DMS153 treated with DMSO at 0.1 percent for 48 hours (cell line): ENCODE measurements around the gene GPHB5.
"Not testable (repeated sequence)": the region's sequence is repeated elsewhere in the genome, so short reads cannot be mapped to it uniquely, and the experiment has no call there.

Experiments
- DNase-seq: peaks from one replicate; lab custom pipeline; 2025; ENCODE audit not compliant: unreplicated experiment; lab: John Stamatoyannopoulos, UW

The GPHB5 gene

DNA sequence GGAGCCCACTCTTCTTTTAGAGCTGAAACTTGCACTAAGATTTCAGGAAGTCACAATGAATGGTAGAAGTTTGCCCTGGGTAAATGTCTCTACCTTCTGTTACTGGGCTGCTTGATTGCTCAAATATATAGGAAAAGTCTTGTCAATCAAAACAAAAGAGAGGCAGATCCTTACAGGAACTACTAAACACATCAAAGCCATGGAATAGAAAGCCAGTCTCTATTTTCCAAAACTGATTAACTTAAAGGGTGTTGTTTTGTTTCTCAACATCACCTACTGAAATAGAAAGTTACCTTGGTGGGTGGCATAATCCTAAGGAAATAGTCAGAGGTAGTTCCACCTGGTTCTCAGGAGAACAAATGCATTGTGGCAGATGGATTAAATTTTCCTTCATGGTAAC is at the start of gene GPHB5:
TSS of gene GPHB5 (minus strand) at position 101 of the 400 bp plus-strand sequence. CDS start 1,086 bp downstream, outside the sequence.
- DNase-seq, result no peak

DNA sequence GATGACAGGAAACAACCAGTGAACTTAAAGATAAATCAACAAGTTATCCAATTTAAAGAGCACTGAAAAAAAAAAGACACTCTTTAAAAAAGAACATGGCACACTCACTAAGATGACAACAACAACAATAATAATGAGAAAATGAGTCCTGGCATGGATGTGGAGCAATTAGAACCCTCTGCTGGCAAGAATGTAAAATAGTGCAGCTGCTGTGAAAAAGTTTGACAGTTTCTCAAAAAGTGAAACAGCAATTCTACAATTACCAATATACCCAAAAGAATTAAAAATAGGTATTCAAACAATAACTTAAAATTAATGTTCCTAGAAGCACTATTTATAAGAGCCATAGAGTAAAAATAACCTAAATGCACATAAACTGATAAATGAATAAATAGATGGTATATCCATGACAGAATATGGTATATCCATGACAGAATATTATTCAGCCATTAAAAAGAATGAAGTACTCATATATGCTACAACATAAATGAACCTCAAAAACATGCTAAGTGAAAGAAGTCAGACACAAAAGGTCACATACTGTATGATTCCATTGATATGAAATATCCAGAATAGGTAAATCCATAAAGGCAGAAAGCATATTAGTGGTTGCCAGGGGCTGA is 49.1 kb upstream of the GPHB5 start:
- no peak for DNase-seq

DNA sequence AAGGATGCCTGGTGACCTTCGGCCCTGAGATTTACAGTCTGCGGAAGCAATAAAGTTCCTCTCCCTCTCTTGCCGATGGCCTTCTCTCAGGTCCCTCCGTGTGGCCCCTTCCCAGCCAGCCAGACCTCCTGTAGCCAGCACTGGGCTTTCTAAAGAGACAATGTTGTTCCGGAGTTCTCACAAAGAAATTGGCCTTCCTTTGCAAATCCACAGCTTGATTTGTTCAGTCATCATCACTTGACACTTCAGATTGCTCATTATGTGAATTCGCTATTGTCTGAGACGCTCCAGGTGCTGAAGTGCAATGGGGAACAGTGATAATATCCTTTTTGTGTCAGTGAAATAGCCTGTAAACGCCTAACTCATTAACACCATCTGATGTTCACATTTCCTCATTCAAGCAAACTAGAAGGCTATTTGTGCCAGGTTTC is 43.7 kb upstream of the GPHB5 start:
- peak; percentile 31 for DNase-seq

DNA sequence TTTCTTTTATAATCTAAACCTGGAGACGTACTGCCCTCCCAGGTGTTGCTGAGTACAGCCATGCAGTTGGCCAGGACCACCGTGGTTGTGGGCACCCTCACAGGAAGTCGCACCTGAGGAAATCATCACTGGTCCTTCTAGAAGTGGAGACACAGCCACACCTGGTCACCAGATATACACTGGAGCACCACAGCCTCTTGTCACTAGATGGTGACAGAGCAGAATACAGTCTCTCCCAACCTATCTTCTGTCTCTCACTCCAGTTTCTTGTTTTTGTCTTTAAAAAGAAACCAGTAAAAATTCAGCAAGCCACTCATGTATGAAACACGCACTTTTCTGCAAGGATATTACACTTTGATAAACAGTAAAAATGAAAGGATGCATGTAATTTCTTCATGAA is 43.1 kb upstream of the GPHB5 start:
- no peak for DNase-seq

- no peak for DNase-seq
Measured at GRCh38 chr14:63357841-63358240, 39.1 kb upstream of the GPHB5 start.

- DNase-seq, result no peak
Measured at GRCh38 chr14:63345826-63346225, 27.1 kb upstream of the GPHB5 start.

DNA sequence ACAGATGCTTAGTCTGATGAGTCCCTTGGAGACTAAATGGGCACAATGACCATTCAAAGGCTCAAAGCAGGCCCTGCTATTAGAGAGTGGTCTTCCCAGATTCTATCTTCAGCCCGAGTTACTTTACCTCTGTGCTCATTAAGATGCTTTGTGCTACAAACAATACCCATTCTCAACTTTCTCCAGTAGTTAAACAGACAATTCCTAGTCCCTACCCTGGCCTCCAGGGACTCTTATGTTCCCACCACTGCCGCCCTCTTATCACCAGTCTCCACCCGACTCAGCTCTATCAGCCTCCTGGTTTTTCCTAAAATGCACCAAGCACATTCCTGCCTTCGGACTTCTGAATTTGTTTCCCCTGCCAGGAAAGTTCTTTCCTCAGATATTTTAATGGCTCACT is 25.6 kb upstream of the GPHB5 start:
- DNase-seq, result no peak

- no peak for DNase-seq
Measured at GRCh38 chr14:63343878-63344277, 25.1 kb upstream of the GPHB5 start.

GRCh38 chr14:63342371-63342770 is 23.6 kb upstream of the GPHB5 start:
- DNase-seq, result peak; percentile 34

DNA sequence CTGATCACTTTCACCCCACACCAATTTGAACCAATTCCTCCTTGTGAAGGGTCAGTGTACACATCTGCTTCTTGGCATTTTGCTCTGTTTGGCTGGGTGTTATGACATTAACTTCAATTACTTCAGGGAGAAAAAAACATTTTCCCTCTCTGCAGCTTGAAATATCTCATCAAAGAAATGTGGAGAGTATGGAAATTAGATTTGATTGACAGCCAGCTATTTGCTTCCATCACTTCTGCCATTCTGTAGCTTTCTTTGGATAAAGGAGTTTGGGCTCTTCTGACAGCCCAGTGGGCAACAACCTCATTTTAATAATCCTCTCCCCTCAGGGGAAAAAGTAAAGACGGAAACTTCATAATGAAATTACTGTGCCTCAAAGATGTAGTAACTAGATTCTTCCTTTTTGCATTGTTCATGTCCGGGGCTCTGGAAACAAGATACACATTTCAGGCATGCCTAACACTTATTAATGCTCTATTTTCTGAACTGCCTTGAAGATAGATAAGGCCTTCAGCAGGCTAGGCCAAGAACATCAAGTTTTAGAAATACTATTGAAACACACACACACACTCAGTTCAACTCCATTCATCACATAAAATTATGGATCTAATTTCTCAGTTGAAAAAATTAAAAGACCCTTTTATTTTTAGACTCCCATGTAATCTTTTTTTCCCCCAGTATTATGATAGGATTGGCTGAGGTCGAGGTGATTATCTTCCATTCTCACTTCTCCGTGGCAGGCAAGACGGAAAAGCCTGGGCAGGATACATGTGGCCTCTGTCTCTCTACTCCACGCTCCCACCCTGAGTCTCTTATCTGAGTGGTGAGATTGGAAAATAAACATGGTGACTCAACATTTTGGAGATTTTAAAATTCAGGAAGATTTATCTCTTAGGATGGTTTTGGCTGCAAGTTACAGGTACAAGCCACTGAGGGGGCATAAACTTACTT is 10.3 kb upstream of the GPHB5 start:
- no peak for DNase-seq

DNA sequence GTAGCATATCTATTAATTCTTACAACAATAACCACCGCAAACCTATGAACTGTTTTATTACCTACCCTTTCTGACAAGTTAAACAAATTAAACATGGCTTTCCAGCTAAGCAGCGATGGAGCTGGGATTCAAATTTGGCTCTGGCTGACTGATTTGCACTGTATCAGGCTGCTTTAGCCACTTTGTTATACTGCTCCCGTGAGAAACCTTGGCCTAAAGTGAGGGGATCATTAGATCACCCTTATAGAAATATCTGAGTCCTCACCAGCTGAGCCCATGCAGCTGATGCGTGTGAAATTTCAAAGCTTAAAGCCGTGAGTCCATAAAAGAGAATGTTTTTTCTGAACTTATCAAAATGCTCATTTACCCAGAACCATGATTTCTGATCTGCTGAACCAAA is 8.1 kb upstream of the GPHB5 start:
- DNase-seq, result no peak

DNA sequence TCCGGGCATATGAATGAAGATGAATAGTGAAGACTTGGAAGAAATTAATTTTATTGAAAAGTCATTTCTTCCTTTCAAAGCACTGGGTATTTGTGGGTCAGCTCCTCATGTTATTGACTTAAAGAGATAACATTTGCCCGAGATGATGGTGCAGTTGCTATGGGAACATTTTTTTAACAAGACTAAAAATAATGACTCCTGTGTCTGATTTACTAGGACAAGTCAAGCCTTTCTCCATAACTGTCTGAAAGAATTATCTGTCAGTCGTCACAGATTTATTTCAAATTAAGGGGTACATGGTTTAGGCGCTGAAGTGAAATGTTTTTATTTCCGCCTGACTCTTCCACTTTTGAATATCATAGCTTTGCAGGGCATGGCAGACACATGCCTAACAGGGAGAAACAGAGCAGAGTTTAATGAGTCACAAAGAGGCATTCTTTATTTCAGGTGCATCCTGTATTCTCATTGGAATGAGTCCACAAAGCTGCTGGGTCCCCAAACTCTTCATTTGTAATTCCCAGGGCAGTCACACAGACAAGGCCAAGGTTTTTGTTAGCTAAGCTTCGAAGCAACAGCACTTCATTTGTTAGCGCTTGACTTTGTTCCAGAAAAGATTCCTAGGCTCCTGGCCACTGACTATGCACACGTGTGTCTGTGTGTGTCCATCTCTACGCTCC is 4.3 kb upstream of the GPHB5 start:
- DNase-seq, result no peak

- no peak for DNase-seq
Measured at GRCh38 chr14:63322472-63322871, 3.7 kb upstream of the GPHB5 start.

DNA sequence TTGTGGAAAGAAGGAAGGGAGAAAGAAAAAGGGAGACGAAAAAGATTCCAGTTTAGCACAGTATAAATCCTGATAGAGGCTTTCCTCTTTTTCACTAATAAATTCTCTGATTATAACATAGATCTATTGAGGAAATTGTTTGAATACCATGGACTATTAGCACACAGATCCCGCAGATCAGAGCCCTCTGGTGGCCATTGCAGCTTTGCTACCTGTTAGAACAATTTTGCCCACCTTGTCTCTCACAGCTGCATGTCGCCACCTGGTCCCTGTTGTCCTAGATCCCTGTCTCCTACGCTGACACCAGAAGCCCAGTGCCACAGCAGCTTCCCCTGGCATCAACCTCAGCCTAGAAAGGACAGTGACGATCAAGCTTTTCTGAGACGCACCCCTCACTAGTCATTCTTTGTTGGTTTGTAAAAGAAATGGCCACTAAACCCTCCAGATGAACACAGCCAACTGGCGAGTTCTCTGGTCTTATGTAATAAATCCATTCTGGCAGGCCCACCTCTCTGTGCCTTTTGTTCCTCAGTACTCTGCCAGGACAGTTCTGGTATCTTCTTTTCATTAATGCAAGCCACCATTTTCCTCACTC is 9.9 kb downstream of the GPHB5 start:
- no peak for DNase-seq

GRCh38 chr14:63304429-63304828 is 14.3 kb downstream of the GPHB5 start:
- DNase-seq, result not testable (repeated sequence)

DNA sequence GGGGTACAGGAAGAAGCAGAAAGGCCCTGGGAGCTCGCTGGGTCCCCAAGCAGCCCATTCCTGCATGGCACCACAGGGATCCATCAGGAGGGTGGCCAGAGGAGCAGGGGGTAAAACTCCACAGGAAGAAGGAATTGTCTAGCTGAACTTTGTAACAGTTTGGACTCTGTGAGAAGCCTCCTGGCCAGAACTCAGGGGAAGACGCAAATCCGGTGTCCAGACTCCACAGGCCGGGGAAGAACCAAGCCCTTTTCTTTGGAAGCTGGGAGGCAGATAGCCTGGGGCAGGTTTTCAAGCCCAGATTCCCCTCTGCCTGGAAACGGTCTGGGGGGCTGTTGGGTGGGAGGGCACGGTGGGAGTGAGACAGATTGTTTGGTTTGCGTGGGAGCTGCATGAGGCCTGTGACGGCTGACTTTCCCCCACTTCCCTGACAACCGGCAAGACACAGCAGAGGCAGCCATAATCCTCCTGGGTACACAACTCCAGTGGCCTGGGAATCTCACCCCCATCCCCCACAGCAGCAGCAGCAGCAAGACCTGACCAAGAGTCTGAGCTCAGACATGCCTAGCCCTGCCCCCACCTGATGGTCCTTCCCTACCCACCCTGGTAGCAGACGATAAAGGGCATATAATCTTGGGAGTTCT is 16.7 kb downstream of the GPHB5 start:
- no peak for DNase-seq

- DNase-seq, result no peak
Measured at GRCh38 chr14:63300854-63301253, 17.9 kb downstream of the GPHB5 start.

GRCh38 chr14:63299351-63300110 is 19.2 kb downstream of the GPHB5 start:
- no peak for DNase-seq

- no peak for DNase-seq
Measured at GRCh38 chr14:63297372-63298063, 21.2 kb downstream of the GPHB5 start.
